ENCODE measurements around the gene PDE4B. TPM values are rescaled to one million over a fixed set of nuclear protein-coding genes. Genes with fewer than 3 reads are reported as not detected.

PDE4B gene
- polyA plus RNA-seq, 6 donors from 2014 or later, result 126 to 400 (median 150) TPM

DNA sequence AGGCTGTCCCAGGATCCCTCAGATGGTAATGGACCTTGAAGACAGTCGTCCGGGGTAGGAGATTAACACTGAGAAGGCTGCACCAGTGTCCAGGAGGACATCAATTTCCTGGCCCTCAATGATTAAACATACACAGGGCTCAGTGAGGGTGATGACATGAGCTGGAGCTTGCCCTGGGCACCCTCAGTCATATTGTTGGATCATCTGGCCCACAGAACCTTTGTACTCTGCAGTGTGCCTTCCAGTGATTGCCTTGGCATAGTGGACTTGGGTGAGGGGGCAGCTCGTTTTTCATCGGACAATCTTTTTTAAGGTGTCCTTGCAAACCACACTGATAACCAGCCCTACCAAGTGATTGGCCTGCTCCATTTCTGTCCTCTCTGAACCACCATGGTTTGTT is 630.1 kb downstream of the PDE4B start:
- Mint-ChIP-seq H3K27ac (no peak overlapping the region), H3K27me3 (no peaks in the 10 kb centered on the region), H3K36me3 (peaks cover 11 to 17% of the 10 kb centered on the region in 2 donors), H3K9me3 (peaks cover 9 to 20% (median 15%) of the 10 kb centered on the region in 7 donors), H3K4me1 (peaks cover 13 to 18% (median 13%) of the 10 kb centered on the region in 3 donors), H3K4me3 (no peak overlapping the region)
- no peak for DNase-seq
- ATAC-seq (ENCODE audit: low read depth in 2 of 2), result no peak

Data from naive B cell (primary cell).